Measurements from ENCODE around the gene TMEM240. TPM values are rescaled to one million over a fixed set of nuclear protein-coding genes. Genes with fewer than 3 reads are reported as not detected.

Gene TMEM240
- total RNA-seq, 1 experiment from 2014 or later, result 8.0 TPM

GRCh38 chr1:1567152-1567875 lies 26.9 kb upstream of the TMEM240 start (continued):
- no peak for TF ChIP-seq FOXP4 (CRISPR knock-in tag; IDR thresholded peaks at IDR 0.05)
- TF ChIP-seq CREB1 (CRISPR knock-in tag; IDR thresholded peaks at IDR 0.05), result no peak
- TF ChIP-seq ZNF232 (CRISPR knock-in tag; IDR thresholded peaks at IDR 0.05), result no peak
- TF ChIP-seq JAZF1 (CRISPR knock-in tag; IDR thresholded peaks at IDR 0.05), result no peak
- no peak for TF ChIP-seq E2F5 (CRISPR knock-in tag; IDR thresholded peaks at IDR 0.05)
- TF ChIP-seq ZNF317 (CRISPR knock-in tag; IDR thresholded peaks at IDR 0.05; ENCODE audit: borderline replicate concordance, low read depth), result no peak
- no peak for TF ChIP-seq FOXJ3 (CRISPR knock-in tag; IDR thresholded peaks at IDR 0.05; ENCODE audit: borderline replicate concordance)

DNA sequence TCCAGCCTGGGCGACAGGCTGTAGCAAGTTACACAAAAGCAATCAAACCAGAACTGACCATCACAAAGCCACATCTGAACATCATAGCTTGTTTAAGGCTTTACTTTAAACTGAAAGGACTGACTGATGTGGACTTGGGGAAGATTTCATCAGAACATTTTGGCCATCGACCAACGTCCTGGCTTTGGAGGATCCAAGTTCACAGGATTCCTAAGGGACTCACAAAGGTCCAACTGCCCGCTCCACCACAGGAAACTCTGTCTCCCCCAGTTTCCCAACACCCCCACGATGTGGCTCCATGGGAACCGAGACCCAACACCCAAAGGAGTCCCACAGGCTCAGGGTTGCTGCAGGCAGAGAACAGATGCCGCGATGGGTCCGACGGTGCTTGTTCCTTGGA lies 24.9 kb upstream of the TMEM240 start:
- ChIA-PET CTCF (no interaction called here), POLR2A (no interaction called here)
- peaks cover 35% of the 10 kb centered on the region for H3K36me3 Mint-ChIP-seq
- H3K27me3 Mint-ChIP-seq (ENCODE audit: low read depth), result no peaks in the 10 kb centered on the region
- H3K27ac Mint-ChIP-seq, result peak overlapping the region; percentile 49; the same call in 1 of the 2 replicates
- TF ChIP-seq CBFB (CRISPR knock-in tag; IDR thresholded peaks at IDR 0.05; ENCODE audit: low read depth) (no peak), GABPB1 (CRISPR knock-in tag; IDR thresholded peaks at IDR 0.05) (no peak), SMAD4 (CRISPR knock-in tag; IDR thresholded peaks at IDR 0.05) (no peak), ZNF512 (CRISPR knock-in tag; IDR thresholded peaks at IDR 0.05; ENCODE audit: borderline replicate concordance) (no peak), ELF4 (CRISPR knock-in tag; IDR thresholded peaks at IDR 0.05; ENCODE audit: low read depth) (no peak), TEAD1 (CRISPR knock-in tag; IDR thresholded peaks at IDR 0.05) (no peak), MXD4 (CRISPR knock-in tag; IDR thresholded peaks at IDR 0.05; ENCODE audit: borderline replicate concordance) (no peak), E2F5 (CRISPR knock-in tag; IDR thresholded peaks at IDR 0.05) (no peak)
- TF ChIP-seq, protein P1, sequence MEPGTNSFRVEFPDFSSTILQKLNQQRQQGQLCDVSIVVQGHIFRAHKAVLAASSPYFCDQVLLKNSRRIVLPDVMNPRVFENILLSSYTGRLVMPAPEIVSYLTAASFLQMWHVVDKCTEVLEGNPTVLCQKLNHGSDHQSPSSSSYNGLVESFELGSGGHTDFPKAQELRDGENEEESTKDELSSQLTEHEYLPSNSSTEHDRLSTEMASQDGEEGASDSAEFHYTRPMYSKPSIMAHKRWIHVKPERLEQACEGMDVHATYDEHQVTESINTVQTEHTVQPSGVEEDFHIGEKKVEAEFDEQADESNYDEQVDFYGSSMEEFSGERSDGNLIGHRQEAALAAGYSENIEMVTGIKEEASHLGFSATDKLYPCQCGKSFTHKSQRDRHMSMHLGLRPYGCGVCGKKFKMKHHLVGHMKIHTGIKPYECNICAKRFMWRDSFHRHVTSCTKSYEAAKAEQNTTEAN (CRISPR knock-in tag; IDR thresholded peaks at IDR 0.05), result no peak
- TF ChIP-seq, protein P2, sequence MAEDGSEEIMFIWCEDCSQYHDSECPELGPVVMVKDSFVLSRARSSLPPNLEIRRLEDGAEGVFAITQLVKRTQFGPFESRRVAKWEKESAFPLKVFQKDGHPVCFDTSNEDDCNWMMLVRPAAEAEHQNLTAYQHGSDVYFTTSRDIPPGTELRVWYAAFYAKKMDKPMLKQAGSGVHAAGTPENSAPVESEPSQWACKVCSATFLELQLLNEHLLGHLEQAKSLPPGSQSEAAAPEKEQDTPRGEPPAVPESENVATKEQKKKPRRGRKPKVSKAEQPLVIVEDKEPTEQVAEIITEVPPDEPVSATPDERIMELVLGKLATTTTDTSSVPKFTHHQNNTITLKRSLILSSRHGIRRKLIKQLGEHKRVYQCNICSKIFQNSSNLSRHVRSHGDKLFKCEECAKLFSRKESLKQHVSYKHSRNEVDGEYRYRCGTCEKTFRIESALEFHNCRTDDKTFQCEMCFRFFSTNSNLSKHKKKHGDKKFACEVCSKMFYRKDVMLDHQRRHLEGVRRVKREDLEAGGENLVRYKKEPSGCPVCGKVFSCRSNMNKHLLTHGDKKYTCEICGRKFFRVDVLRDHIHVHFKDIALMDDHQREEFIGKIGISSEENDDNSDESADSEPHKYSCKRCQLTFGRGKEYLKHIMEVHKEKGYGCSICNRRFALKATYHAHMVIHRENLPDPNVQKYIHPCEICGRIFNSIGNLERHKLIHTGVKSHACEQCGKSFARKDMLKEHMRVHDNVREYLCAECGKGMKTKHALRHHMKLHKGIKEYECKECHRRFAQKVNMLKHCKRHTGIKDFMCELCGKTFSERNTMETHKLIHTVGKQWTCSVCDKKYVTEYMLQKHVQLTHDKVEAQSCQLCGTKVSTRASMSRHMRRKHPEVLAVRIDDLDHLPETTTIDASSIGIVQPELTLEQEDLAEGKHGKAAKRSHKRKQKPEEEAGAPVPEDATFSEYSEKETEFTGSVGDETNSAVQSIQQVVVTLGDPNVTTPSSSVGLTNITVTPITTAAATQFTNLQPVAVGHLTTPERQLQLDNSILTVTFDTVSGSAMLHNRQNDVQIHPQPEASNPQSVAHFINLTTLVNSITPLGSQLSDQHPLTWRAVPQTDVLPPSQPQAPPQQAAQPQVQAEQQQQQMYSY (CRISPR knock-in tag; IDR thresholded peaks at IDR 0.05), result no peak
- H3K4me1 Mint-ChIP-seq, result no peaks in the 10 kb centered on the region
- H3K4me3 Mint-ChIP-seq, result no peak overlapping the region
- DNase-seq (ENCODE audit: low spot score), result no peak
- no peak for ATAC-seq
- no peaks in the 10 kb centered on the region for H3K9me3 Mint-ChIP-seq
